ENCODE data around the gene RNH1. TPM values are rescaled to one million over a fixed set of nuclear protein-coding genes. Genes with fewer than 3 reads are reported as not detected.
A peak's percentile ranks its signal among the peaks of the same experiment; 100 is the strongest.

The RNH1 gene
- total RNA-seq, 1 experiment from 2014 or later, result 60.0 TPM

DNA sequence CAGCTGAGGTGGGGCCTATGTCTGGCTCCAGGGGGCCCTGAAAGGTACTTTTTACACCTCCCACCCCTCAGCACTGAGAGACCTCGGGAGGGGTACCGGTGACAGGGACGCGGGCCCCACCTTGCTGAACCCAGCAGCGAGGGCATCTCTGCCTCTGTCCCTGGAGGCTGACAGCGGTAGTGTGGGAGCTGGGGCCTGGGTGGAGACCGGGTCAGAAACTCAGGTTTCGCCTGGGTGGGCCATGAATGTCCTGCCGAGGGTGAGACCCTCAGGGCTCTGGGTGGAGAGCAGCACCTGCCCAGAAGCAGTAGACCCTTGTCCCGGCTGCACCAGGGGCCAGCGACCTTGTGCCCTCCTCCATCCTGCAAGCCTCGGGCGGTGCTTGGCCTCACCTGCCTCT lies 34.8 kb downstream of the RNH1 start:
- TF ChIP-seq, protein P1, sequence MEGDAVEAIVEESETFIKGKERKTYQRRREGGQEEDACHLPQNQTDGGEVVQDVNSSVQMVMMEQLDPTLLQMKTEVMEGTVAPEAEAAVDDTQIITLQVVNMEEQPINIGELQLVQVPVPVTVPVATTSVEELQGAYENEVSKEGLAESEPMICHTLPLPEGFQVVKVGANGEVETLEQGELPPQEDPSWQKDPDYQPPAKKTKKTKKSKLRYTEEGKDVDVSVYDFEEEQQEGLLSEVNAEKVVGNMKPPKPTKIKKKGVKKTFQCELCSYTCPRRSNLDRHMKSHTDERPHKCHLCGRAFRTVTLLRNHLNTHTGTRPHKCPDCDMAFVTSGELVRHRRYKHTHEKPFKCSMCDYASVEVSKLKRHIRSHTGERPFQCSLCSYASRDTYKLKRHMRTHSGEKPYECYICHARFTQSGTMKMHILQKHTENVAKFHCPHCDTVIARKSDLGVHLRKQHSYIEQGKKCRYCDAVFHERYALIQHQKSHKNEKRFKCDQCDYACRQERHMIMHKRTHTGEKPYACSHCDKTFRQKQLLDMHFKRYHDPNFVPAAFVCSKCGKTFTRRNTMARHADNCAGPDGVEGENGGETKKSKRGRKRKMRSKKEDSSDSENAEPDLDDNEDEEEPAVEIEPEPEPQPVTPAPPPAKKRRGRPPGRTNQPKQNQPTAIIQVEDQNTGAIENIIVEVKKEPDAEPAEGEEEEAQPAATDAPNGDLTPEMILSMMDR (conservative IDR thresholded peaks at IDR 0.05), result peak; percentile 33; the same call in 1 of the 3 replicates
- Histone ChIP-seq H3K27me3 (ENCODE audit: insufficient read depth, low read length) (no peaks in the 10 kb centered on the region), H3K27ac (ENCODE audit: insufficient read length, low read depth, low read length) (no peak overlapping the region), H3K56ac (ENCODE audit: insufficient read length, low read depth, low read length) (no peak overlapping the region), H2BK120ac (ENCODE audit: low read depth, low read length, poor library complexity, severe bottlenecking) (no peak overlapping the region), H2BK20ac (ENCODE audit: low read depth, low read length, poor library complexity, severe bottlenecking) (no peak overlapping the region), H3K9me3 (ENCODE audit: control insufficient read depth, low read depth, low read length) (no peaks in the 10 kb centered on the region), H4K8ac (replicated peaks; ENCODE audit: insufficient read length, low read depth, low read length) (no peak overlapping the region), H3K4ac (ENCODE audit: low read depth, low read length) (no peak overlapping the region), H2AK5ac (ENCODE audit: insufficient read length, low read length) (no peak overlapping the region), H4K20me1 (ENCODE audit: control insufficient read depth, insufficient read depth, insufficient read length) (no peaks in the 10 kb centered on the region), H3K79me1 (ENCODE audit: insufficient read depth, low read depth, low read length, poor library complexity, severe bottlenecking) (no peaks in the 10 kb centered on the region), H2AFZ (ENCODE audit: low read length) (no peak overlapping the region), H3K4me2 (ENCODE audit: insufficient read depth, insufficient read length, low read length) (no peak overlapping the region), H3T11ph (ENCODE audit: low read length) (no peak overlapping the region), H2BK5ac (ENCODE audit: insufficient read length, low read length) (no peak overlapping the region), H4K5ac (ENCODE audit: insufficient read length, low read depth, low read length) (no peak overlapping the region), H3K4me1 (ENCODE audit: insufficient read depth, low read length) (peaks cover 5% of the 10 kb centered on the region; the same call in 1 of the 2 replicates), H3K23me2 (ENCODE audit: insufficient read length, low read depth, low read length, poor library complexity, severe bottlenecking) (no peaks in the 10 kb centered on the region), H3K23ac (ENCODE audit: insufficient read length, low read depth, low read length) (no peak overlapping the region), H4K91ac (ENCODE audit: insufficient read length, low read depth, low read length) (no peak overlapping the region), H2BK15ac (ENCODE audit: low read depth, low read length) (no peak overlapping the region), H2BK12ac (ENCODE audit: insufficient read length, low read depth, low read length) (no peak overlapping the region), H3K9ac (ENCODE audit: extremely low read depth, insufficient read length, low read length) (no peak overlapping the region), H3K18ac (ENCODE audit: insufficient read length, low read depth, low read length) (no peak overlapping the region), H3K14ac (ENCODE audit: insufficient read depth, low read length) (no peak overlapping the region), H3K79me2 (ENCODE audit: insufficient read depth, low read length) (no peaks in the 10 kb centered on the region; the same call in 1 of the 2 replicates)
- Mint-ChIP-seq H3K27me3 (ENCODE audit: low read depth) (no peaks in the 10 kb centered on the region), H3K9me3 (no peaks in the 10 kb centered on the region), H3K4me3 (no peak overlapping the region), H3K36me3 (ENCODE audit: insufficient read depth in 1 of 3, low read depth in 3 of 3) (peaks cover 2 to 4% (median 3%) of the 10 kb centered on the region in 3 experiments; a peak in 5 of 7 replicates), H3K27ac (no peak overlapping the region), H3K4me1 (peaks cover 17 to 34% of the 10 kb centered on the region in 2 experiments)
- DNase-seq, result no peak
- WGBS (ENCODE audit: extremely low coverage, insufficient read length, low lambda C conversion rate), result no CpG with 5 or more reads among the region's 13 CpGs
